ENCODE data around the gene VARS2.

Gene VARS2

DNA sequence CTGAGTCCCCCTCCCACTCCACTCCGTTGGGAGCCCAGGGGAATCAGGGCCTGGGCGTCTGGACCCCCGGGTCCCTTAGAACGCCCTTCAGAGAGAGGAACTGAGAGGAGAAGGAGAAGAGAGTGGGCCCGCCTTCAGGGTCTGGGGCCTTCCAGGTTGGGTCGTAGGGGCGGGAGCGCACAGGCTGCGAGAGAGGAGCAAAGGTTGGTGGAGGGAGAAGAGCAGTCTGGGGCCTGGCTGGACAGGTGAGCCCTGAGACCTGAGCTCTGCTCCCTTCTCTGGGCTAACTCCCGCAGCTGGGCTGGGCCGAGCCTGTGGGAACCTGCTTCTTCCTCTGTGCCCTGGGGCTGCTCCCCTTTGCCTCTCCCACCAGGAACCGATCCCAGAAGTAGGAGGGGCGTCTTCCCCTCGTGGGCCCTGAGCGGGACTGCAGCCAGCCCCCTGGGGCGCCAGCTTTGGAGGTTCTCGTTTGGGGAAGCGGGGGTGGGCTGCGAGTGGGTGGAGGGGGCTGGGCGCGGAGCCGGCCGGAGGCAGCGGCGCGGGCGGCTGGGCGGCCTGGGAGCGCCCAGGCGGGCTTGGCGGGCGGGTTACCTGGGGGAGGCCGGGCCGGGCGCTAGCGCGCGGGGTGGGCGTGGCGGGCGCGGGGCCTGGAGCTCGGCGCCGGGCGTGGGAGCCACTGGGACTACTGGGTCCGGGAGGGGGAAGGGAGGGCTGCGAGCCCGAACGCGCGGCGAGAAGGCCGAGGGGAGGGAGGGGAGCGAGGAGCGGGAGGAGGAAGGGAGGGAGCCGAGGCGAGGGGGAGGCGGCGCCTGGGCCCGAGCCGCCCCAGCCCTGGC is 30.1 kb upstream of the VARS2 start, which contains the start of gene DDR1:
TSS of gene DDR1 (plus strand) at position 835 of the 836 bp plus-strand sequence. CDS start 4,211 bp downstream, outside the sequence.
- DNase-seq (ENCODE audit: extremely low spot score, insufficient read length, low read depth) (no peak), FAIRE-seq (no peak)

DNA sequence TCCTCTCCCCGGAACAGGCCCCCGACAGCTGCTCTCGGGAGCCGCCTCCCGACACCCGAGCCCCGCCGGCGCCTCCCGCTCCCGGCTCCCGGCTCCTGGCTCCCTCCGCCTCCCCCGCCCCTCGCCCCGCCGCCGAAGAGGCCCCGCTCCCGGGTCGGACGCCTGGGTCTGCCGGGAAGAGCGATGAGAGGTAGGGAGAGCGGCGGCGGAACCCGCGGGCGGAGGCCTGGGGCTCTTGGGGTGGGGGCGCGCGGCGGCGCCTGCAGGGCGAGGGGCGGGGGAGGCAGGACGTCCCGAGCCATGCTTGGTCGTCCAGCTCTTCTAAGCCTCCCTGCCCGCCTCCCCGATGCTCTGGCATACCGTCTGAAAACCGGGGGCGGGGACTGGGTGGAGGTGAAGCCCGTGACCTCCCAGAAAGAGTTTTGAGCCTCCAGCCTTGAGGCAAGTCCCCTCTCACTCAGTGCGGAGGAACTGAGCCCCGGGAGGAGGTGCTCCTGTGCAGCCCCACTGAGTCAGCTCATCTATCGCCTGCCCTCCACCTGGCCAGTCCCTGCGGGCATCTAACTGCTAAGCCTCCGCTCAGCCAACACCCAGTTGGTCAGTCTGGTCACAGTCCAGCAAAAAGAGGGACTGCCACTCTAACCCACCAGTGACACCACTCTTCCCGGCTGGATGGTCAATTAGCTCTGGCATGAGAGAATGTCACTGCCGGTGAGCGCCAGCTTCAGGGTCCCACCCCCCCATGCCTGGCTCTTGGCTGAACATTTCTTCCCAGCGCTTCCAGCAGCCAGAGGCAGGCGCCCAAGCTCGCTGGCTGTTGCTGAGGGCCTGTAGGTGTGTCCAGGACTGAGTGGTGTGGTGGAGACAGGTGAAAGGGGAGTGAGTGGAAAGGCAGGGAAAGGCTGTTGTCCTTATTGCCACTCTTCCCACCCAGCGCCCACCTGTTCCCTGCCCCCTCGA is 29.2 kb upstream of the VARS2 start:
- DNase-seq (ENCODE audit: extremely low spot score, insufficient read length, low read depth) (no peak), FAIRE-seq (peak; percentile 9)

DNA sequence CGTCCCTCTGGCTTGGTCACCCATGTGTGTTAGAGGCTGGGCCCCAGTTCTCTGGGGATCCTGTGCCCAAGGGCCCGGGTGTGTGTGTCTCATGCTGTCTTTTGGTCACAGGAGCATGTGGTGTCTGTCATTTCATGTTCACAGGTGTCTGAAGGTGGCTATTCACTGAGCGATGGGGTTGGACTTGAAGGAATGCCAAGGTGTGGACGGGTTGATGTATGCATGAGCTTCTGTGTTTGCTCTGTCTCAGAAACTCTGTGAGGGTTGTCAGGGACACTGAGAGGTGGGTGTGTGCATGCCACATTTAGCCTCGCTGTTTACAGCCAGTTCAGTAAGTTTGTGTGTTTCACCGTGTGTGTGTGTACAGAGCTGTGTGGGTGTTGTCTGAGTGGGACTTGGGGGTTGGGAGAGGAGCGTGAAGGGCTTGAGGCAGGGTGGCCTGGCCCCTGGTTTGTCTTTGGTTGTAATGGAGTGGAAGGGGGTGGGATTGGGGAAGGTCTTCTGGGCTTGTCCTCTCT is 28.5 kb upstream of the VARS2 start:
- FAIRE-seq (no peak), DNase-seq (ENCODE audit: extremely low spot score, insufficient read length, low read depth) (no peak)

DNA sequence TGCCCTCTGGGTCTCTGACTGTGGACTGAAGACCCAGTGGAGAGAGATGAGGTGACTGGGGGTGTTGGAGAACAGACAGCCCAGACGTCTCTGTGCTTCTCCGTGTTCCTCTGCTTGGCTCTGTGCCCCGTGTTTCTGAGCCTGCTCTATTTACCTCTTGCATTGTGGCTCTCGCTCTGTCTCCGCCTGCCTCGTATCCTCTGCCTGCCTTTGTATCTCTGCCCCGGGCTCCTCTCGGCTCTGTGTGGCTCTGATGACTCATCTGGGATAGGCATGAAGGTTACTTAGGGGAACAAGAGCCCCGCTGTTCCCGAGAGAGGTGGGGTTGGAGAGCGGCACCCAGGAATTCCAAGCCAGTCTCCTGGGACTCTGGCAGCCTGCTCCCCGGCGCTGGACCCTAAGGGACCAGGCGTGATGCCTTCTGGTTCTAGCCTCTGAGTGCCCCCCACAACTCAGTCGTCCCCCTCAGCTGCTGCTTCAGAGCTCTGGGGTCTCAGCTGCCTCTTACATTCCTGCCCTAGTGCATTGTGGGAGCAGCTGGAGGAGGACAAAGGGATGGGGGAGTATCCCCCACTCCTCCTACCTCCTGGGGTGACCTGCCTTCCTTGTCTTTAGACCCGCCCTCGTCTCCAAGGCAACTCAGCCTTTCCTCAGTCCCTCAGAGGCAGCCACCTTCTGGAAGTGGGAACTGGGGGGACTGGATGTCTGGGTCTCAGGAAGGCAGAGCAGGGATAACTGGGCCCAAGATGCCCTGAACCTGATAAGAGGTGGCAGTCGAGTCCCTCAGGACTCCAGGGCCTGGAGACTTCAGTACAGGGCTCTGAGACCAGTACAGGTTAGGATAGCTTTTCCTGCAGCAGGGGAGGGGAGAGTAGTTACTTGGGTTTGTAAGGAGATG is 27.8 kb upstream of the VARS2 start:
- FAIRE-seq (no peak), DNase-seq (ENCODE audit: extremely low spot score, insufficient read length, low read depth) (no peak)

DNA sequence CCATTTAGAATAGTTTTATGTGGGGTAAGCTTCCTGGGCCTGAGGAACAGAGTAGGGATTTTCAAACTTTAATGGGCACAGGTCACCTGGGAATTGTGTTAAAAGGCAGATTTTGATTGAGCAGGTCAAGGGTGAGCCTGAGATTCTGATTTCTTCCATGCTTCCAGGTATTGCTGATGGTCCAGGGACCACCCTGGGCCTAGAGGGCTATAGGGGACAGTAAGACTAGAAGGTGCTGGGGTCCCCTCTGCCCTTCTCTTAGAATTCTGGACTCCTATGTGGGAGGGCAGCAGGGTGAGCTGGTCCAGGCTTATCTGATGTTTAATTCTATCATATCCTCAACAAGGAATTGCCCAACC is 27.2 kb upstream of the VARS2 start:
- no peak for DNase-seq (ENCODE audit: extremely low spot score, insufficient read length, low read depth)
- FAIRE-seq: no peak

DNA sequence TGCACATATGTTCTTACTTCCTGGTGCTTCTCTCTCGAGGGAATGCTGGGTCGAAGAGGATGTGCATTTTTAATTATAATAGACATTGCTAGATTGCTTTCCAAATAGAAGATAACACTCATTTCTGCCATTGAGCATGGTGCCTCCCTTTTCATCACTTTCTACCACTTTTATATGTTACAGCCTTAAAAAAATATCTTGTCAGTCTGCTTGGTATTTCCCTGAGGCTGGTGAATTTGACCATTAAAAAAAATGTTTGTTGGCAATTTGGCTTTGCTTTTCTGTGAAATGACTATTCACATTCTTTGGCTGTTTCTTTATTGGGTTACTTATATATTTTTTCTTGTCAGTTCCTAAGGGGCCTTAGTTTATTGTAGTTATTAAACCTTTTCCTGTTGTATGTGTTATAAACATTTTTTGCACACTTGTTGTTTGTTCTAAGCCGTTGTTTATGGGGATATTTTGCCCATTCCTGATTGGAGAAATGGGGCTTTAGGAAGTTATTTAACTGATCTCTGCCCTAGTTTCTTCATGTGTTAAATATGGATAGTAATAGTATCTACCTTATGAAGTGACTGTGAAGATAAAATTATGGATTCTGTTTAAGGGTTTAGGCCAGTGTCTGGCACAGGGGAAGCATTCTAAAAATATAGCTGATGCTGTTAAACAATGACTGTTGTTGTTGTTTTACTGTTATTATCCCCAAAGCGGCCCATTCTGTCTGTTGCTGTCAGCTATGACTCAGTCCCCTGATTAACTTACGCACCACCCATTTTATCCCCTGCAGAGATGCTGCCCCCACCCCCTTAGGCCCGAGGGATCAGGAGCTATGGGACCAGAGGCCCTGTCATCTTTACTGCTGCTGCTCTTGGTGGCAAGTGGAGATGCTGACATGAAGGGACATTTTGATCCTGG is 25.9 kb upstream of the VARS2 start:
- DNase-seq (ENCODE audit: extremely low spot score, insufficient read length, low read depth) (no peak), FAIRE-seq (no peak)

DNA sequence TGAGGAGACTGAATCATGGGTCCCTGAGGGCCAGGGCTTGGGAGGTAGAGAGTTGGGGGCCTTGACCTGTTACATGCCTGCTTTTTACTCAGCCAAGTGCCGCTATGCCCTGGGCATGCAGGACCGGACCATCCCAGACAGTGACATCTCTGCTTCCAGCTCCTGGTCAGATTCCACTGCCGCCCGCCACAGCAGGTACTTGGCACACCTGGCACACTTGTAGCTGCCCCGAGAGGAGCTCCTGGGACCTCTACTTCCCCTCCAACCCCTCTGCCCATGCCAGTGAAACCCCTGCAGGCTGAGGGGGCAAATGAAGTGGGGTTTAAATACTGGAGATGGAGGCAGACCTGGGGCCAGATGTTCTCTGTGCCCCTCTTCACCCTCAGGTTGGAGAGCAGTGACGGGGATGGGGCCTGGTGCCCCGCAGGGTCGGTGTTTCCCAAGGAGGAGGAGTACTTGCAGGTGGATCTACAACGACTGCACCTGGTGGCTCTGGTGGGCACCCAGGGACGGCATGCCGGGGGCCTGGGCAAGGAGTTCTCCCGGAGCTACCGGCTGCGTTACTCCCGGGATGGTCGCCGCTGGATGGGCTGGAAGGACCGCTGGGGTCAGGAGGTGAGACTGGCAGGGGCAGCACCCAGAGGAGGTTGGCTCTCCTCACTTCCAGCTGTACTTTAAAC is 25.1 kb upstream of the VARS2 start:
- DNase-seq (ENCODE audit: extremely low spot score, insufficient read length, low read depth) (no peak), FAIRE-seq (no peak)

DNA sequence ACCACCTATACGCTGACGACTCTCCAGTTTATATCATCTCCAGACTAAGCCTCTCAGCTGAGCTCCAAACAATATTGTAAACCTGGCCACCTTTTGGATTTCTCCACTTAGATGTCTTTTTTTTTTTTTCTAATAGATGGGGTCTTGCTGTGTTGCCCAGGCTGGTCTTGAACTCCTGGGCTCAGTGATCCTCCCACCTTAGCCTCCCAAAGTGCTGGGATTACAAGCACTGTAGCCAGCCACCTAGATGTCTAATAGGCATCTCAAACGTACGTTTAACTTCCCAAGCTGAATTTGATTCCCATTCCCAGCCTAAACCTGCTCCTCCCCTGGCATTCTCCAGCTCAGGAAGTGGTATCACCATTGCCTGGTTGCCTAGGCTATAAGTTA is 24.5 kb upstream of the VARS2 start:
- no peak for DNase-seq (ENCODE audit: extremely low spot score, insufficient read length, low read depth)
- FAIRE-seq: no peak

DNA sequence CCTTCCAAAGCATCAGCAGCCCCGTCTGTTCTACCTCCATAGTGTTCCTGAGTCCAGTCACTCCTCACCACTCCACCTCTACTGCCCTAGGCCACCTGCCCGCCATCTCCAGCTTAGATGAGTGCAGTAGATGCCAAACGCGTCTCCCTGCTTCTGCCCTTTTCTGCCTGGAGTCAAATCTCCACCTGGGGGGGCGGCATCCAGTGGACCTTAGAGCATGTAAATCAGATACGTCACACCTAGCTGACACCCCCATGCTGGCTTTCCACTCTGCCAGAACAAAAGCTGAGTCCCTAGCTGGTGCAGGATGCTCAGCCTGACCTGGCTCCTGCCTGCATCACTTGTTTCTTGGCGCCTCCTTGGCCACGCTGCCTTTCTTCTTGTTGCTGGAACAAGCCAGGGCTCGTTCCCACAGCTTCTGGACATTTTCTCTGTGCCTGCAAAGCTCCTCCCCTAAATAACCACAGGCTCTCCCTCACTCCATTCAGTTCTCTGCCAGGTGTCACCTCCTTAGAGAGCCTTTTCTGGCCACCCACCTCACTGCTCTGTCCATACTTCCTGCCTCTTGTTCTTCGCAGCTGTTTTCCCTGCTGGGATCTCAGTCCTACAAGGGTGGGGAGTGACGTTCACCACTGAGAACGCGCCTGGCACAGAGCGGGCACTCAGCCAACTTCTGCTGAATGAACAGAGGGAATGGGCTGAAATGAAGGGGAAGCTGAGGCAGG is 24.0 kb upstream of the VARS2 start:
- DNase-seq (ENCODE audit: extremely low spot score, insufficient read length, low read depth) (no peak), FAIRE-seq (no peak)

DNA sequence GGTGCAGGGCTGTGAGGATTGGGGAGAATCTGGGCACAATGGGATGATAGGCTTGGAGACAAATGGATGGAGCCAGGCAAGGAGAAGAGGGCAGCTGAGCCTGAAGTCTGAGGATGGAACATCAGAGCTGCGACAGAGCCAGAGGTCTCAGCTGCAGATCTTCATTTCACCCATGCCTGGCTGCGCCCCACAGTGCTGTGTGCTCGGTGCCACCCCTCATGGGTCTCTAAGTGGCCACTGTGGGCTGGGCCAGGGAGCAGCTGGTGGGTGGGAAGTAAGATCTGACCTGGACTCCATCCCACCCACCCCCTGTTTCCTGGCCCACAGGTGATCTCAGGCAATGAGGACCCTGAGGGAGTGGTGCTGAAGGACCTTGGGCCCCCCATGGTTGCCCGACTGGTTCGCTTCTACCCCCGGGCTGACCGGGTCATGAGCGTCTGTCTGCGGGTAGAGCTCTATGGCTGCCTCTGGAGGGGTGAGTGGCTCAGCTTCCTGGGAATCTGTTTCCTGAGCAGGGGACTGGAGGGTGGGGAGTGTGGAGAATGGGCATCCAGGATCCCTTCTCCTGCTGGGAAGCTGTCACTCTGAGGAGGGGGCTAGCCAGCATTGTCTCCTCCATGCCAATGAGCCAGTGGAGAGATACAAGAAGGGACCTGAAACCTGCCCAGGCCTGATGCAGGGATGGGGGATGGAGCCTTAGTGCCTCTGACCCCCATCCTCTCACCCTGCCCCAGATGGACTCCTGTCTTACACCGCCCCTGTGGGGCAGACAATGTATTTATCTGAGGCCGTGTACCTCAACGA is 23.2 kb upstream of the VARS2 start:
- FAIRE-seq: no peak

DNA sequence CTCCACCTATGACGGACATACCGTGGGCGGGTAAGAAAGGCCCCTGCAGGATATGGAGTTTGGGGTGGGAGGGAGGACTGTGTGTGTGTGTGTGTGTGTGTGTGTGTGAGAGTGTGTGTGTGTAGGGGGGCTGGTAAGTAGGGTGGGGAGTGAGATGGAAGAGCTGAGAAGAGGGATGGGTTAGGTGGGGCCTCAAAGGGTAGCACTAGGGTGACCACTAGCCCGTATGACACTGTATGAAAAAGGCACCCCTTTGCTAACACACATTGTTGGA is 22.7 kb upstream of the VARS2 start:
- FAIRE-seq (no peak), DNase-seq (ENCODE audit: extremely low spot score, insufficient read length, low read depth) (no peak)

More for the DNA sequence above, 23.2 kb upstream of the VARS2 start:
- no peak for DNase-seq (ENCODE audit: extremely low spot score, insufficient read length, low read depth)

DNA sequence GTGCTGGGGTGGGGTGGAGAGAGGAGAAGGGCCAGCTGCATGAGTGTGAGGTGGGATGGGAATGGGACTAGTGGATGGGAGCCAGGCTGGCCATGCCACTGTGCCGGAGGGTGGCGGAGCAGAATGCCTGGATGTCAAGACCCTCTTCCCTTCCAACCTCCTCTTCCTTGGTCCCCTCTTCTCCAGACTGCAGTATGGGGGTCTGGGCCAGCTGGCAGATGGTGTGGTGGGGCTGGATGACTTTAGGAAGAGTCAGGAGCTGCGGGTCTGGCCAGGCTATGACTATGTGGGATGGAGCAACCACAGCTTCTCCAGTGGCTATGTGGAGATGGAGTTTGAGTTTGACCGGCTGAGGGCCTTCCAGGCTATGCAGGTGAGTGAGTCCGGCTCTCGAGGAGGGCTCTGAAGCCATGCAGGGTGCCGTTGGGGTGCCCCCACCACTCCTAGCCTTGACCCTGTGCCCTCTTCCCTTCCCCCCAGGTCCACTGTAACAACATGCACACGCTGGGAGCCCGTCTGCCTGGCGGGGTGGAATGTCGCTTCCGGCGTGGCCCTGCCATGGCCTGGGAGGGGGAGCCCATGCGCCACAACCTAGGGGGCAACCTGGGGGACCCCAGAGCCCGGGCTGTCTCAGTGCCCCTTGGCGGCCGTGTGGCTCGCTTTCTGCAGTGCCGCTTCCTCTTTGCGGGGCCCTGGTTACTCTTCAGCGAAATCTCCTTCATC is 22.1 kb upstream of the VARS2 start:
- no peak for DNase-seq (ENCODE audit: extremely low spot score, insufficient read length, low read depth)
- no peak for FAIRE-seq

DNA sequence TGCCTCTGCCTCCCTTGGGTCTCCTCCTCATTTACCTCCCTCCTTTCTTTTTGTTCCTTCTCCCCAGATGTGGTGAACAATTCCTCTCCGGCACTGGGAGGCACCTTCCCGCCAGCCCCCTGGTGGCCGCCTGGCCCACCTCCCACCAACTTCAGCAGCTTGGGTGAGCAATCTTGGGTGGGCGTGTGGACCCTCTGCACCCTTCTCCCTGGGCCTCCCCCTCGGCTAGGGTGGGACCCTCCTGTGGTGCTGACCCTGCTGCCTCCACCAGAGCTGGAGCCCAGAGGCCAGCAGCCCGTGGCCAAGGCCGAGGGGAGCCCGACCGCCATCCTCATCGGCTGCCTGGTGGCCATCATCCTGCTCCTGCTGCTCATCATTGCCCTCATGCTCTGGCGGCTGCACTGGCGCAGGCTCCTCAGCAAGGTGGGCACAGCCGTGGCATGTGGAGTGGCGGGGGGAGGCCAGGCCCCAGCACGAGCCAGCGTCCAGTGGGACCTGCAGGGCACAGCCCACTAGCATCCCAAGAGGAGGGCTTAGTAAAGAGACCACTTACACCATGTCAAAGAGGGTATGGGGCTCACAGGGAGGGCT is 20.9 kb upstream of the VARS2 start:
- no peak for FAIRE-seq

DNA sequence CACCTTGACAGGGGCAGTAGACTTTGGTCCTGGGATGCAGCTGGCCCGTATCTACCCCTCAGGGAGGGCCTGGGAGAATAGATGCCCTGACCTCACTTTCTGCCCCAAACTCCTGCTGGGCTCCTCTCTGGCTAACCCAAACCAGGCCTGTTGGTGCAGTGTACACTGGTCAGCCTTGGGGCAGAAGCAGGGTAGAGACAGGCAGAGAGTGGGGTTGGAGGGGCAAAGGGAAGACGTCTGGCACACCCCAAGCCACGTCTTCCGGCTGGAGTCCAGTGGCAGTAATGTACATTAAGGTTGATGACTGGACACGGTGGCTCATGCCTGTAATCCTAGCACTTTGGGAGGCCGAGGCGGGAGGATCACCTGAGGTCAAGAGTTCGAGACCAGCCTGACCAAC is 20.4 kb upstream of the VARS2 start:
- DNase-seq (ENCODE audit: extremely low spot score, insufficient read length, low read depth): no peak
- no peak for FAIRE-seq

More for the DNA sequence above, 20.9 kb upstream of the VARS2 start:
- no peak for DNase-seq (ENCODE audit: extremely low spot score, insufficient read length, low read depth)

DNA sequence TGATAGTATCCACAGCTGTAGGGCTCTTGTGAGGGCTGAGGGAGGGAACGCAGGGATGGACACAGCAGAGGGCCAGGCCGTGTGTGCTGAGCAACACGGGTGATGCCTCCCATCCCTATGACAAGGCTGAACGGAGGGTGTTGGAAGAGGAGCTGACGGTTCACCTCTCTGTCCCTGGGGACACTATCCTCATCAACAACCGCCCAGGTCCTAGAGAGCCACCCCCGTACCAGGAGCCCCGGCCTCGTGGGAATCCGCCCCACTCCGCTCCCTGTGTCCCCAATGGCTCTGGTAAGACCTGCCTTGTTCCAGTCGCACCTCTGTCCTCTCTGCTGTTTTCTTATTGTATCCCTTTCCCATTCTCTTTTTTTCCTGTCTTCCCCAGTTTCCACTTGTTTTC is 19.7 kb upstream of the VARS2 start:
- DNase-seq (ENCODE audit: extremely low spot score, insufficient read length, low read depth) (no peak), FAIRE-seq (no peak)

DNA sequence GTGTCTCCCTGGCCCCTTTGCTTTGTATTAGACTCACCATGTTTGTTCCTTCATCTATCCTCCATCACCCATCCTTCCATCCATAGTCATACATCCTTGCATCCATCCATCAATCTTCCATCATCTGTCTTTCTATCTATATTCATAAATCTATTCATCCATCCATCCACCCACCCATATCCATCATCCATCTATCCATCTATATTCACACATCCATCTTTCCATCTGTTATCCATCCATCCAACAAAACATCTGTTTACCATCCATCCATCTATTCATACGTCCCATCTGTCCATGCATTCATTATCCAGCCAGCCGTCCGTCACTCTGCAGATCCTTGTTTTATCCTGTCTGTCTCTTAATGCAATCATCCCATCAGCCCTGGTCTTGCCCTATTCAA is 19.1 kb upstream of the VARS2 start:
- no peak for FAIRE-seq
- DNase-seq (ENCODE audit: extremely low spot score, insufficient read length, low read depth): no peak
